ENCODE results near the gene PABPN1.

PABPN1 gene

DNA sequence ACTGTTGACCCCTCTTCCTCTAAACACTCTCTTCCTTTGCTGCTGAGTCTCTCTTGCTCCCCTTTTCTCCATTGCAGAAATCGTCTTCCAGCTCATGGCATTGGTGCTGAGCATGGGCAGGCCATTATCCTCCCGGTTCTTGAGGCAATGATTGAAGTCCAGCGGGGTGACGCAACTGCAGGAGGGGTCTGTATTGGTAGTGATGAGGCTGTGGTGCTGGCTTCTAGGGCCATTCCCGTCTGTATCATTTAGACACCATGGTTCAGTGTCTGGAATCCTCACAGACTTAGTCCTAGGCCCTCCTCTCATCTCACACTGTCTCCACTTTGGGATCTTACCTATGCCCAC is 32.1 kb downstream of the PABPN1 start:
- Mint-ChIP-seq H3K4me1 (ENCODE audit: low read depth) (no peaks in the 10 kb centered on the region), H3K27ac (no peak overlapping the region), H3K4me3 (no peak overlapping the region)

GRCh38 chr14:23354990-23355389 is 33.7 kb downstream of the PABPN1 start:
- intact Hi-C loops (cut with micrococcal nuclease), result no loop called here
- Mint-ChIP-seq H3K9me3 (no peaks in the 10 kb centered on the region), H3K27me3 (peaks cover 52% of the 10 kb centered on the region), H3K27ac (no peak overlapping the region), H3K36me3 (ENCODE audit: low read depth) (no peaks in the 10 kb centered on the region), H3K4me1 (ENCODE audit: low read depth) (no peaks in the 10 kb centered on the region), H3K4me3 (no peak overlapping the region)

More for the DNA sequence above, 32.1 kb downstream of the PABPN1 start:
- Mint-ChIP-seq H3K36me3 (ENCODE audit: low read depth) (no peaks in the 10 kb centered on the region), H3K27me3 (peaks cover 58% of the 10 kb centered on the region), H3K9me3 (no peaks in the 10 kb centered on the region)
- intact Hi-C loops (cut with micrococcal nuclease), result no loop called here

DNA sequence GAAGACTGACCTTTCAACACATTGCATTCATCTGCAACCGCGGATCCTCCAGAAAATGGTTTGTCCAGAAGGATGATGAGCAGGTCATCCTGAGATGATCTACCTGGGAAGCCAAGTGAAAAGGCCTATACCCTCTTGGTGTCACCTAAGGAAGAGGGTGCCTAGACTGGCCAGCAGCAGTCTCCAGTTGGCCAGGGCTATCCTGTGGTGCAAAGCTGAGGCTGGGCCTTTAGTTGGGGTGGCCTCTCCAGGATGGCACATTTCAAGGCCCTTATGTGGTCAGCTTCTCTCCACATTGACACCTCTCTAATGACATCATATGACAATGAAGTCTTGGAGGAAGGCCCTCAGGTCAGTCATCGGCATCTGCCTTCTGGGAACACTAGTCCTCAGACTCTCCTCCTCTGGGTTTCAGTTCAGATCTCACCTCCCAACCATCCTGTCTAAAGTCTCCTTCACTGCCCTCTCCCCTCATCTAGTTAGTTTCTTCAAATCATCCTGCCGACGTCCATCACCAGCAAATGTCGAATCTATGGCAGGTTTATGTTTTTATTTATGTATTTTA is 34.7 kb downstream of the PABPN1 start:
- Mint-ChIP-seq H3K9me3 (no peaks in the 10 kb centered on the region), H3K36me3 (ENCODE audit: low read depth) (no peaks in the 10 kb centered on the region), H3K4me1 (ENCODE audit: low read depth) (no peaks in the 10 kb centered on the region), H3K4me3 (no peak overlapping the region), H3K27me3 (peaks cover 42% of the 10 kb centered on the region), H3K27ac (no peak overlapping the region)
- intact Hi-C loops (cut with micrococcal nuclease), result no loop called here

DNA sequence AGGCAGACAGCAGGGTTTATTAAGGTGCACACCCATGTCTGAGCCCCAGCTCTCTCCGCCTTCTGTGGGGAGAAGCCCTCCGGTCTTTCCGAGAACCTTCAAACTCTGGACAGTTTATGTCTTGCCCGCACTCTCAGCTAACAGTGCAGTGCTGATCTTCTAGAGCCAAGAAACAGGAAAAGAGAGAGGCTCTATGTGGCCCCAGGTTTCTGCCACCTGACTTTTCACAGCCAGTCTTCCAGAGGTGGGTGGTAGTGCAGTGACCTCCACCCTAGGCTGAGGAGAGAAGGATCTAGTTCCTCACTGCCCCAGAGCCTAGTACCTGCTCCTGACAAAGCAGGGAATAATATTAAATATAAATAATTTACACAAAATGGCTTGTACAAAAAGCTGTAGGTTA is 35.4 kb downstream of the PABPN1 start:
- H3K27me3 Mint-ChIP-seq, result peaks cover 35% of the 10 kb centered on the region
- H3K27ac Mint-ChIP-seq, result no peak overlapping the region
- H3K4me3 Mint-ChIP-seq, result no peak overlapping the region
- H3K4me1 Mint-ChIP-seq (ENCODE audit: low read depth), result no peaks in the 10 kb centered on the region
- no peaks in the 10 kb centered on the region for H3K9me3 Mint-ChIP-seq
- intact Hi-C loops (cut with micrococcal nuclease), result no loop called here
- no peaks in the 10 kb centered on the region for H3K36me3 Mint-ChIP-seq (ENCODE audit: low read depth)

DNA sequence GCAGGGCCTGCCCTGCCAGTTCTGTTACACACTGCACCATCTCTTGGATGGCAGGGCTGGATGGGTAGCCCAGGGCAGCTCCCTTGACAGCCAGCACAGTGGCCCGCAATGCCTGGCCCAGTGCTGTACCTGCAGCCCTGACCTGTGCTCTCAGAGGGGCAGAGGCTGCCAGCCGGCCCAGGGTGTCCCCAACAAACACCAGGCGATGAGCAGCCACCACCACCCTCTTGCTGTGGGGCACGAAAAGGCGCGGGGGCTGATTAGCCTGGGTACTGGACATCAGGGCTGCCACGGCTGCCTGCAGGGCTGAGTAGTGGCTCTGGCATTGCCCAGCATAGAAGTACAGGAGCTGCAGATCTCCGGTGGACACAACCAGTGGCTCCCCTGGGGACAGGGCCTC is 36.0 kb downstream of the PABPN1 start:
- peaks cover 31% of the 10 kb centered on the region for H3K27me3 Mint-ChIP-seq
- H3K36me3 Mint-ChIP-seq (ENCODE audit: low read depth), result no peaks in the 10 kb centered on the region
- H3K9me3 Mint-ChIP-seq, result no peaks in the 10 kb centered on the region
- intact Hi-C loops (cut with micrococcal nuclease), result no loop called here
- no peak overlapping the region for H3K27ac Mint-ChIP-seq
- H3K4me1 Mint-ChIP-seq (ENCODE audit: low read depth), result no peaks in the 10 kb centered on the region
- no peak overlapping the region for H3K4me3 Mint-ChIP-seq

DNA sequence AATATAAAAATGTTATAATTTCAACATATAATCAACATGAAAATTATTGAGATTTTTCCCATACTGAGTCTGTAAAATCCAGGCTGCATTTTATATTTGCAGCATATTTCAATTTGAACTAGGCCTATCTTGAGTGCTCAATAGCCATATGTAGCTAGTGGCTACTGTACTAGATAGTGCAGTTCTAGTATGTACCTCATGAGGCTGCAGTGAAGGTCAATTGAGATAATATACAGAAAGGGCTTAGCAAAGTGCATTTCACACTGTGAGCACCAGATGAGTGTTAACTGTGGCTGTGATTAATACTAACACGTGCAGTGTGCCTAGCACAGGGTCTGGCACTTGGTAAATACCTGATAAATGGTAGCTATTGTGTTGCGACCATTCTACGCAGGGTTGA is 36.8 kb downstream of the PABPN1 start:
- H3K9me3 Mint-ChIP-seq, result no peaks in the 10 kb centered on the region
- peaks cover 28% of the 10 kb centered on the region for H3K27me3 Mint-ChIP-seq
- intact Hi-C loops (cut with micrococcal nuclease), result no loop called here
- no peak overlapping the region for H3K4me3 Mint-ChIP-seq
- H3K27ac Mint-ChIP-seq, result no peak overlapping the region
- no peaks in the 10 kb centered on the region for H3K36me3 Mint-ChIP-seq (ENCODE audit: low read depth)
- no peaks in the 10 kb centered on the region for H3K4me1 Mint-ChIP-seq (ENCODE audit: low read depth)

DNA sequence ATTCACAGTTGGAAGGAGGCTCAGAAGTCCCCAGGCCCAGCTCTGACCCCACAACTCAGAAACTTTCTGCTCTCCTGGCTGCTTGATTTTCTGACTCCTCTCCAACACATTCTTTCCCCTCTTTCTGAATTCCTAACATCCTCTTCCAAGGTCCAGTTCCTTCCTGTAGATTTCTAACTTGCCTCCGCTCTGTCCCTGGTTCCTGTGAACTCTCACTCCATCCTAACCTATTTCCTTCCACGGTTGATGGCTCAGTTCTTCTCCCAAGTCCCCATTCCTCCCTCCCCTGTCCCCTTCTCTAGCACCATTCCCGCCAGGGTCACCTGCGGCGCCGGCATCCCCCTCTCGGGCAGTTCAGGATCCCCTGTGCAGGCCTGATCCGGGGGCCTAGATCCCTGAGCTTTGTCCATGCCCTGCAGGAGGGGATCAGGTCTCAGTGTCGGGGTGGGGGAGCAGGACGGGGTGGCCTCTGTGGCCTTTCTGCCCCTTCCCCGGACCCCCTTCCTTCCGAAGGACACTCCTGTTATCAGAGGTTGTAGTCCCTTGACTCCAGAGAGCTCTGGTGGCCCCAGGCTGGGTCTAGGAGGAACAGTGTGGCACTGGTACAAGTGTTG is 37.4 kb downstream of the PABPN1 start:
- H3K9me3 Mint-ChIP-seq, result no peaks in the 10 kb centered on the region
- intact Hi-C loops (cut with micrococcal nuclease), result no loop called here
- no peak overlapping the region for H3K27ac Mint-ChIP-seq
- H3K27me3 Mint-ChIP-seq, result peaks cover 27% of the 10 kb centered on the region
- H3K4me1 Mint-ChIP-seq (ENCODE audit: low read depth), result no peaks in the 10 kb centered on the region
- H3K36me3 Mint-ChIP-seq (ENCODE audit: low read depth), result no peaks in the 10 kb centered on the region
- no peak overlapping the region for H3K4me3 Mint-ChIP-seq

GRCh38 chr14:23359167-23359626 is 37.9 kb downstream of the PABPN1 start:
- intact Hi-C loops (cut with micrococcal nuclease), result no loop called here
- no peak overlapping the region for H3K27ac Mint-ChIP-seq
- H3K4me1 Mint-ChIP-seq (ENCODE audit: low read depth), result no peaks in the 10 kb centered on the region
- H3K4me3 Mint-ChIP-seq, result no peak overlapping the region
- peaks cover 27% of the 10 kb centered on the region for H3K27me3 Mint-ChIP-seq
- no peaks in the 10 kb centered on the region for H3K36me3 Mint-ChIP-seq (ENCODE audit: low read depth)
- no peaks in the 10 kb centered on the region for H3K9me3 Mint-ChIP-seq

- intact Hi-C loops (cut with micrococcal nuclease), result no loop called here
- Mint-ChIP-seq H3K27ac (no peak overlapping the region), H3K36me3 (ENCODE audit: low read depth) (no peaks in the 10 kb centered on the region), H3K27me3 (peaks cover 29% of the 10 kb centered on the region), H3K4me3 (no peak overlapping the region), H3K4me1 (ENCODE audit: low read depth) (no peaks in the 10 kb centered on the region), H3K9me3 (no peaks in the 10 kb centered on the region)
Observed at GRCh38 chr14:23359722-23360447, 38.6 kb downstream of the PABPN1 start.

GRCh38 chr14:23360496-23360895 is 39.2 kb downstream of the PABPN1 start:
- Mint-ChIP-seq H3K9me3 (no peaks in the 10 kb centered on the region), H3K4me3 (no peak overlapping the region), H3K27ac (no peak overlapping the region), H3K4me1 (ENCODE audit: low read depth) (no peaks in the 10 kb centered on the region), H3K36me3 (ENCODE audit: low read depth) (no peaks in the 10 kb centered on the region), H3K27me3 (peaks cover 30% of the 10 kb centered on the region)
- intact Hi-C loops (cut with micrococcal nuclease), result no loop called here

DNA sequence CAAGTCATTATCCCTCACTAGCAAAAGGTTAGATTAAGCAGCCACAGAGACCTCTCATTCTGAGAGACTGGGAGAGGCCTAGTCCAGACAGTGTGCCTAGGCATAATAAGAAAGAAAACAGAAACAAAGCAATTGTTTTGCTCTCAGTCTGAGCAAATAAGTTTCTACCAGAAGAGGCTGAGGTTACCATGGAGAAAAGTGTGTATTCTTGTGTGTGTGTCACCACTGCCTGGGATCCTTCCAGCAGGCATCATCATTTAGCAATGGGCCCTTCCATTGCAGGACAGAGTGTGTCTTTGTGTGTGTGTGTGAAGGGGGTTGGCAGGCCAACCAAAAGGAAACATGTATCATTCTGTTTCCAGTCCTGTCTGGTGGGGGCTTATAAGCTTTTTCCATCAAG is 40.1 kb downstream of the PABPN1 start:
- Mint-ChIP-seq H3K36me3 (ENCODE audit: low read depth) (no peaks in the 10 kb centered on the region), H3K27ac (no peak overlapping the region), H3K9me3 (no peaks in the 10 kb centered on the region), H3K27me3 (peaks cover 32% of the 10 kb centered on the region), H3K4me1 (ENCODE audit: low read depth) (no peaks in the 10 kb centered on the region), H3K4me3 (no peak overlapping the region)
- intact Hi-C loops (cut with micrococcal nuclease), result no loop called here

GRCh38 chr14:23361763-23362162 is 40.5 kb downstream of the PABPN1 start:
- intact Hi-C loops (cut with micrococcal nuclease), result no loop called here
- Mint-ChIP-seq H3K4me1 (ENCODE audit: low read depth) (no peaks in the 10 kb centered on the region), H3K27ac (no peak overlapping the region), H3K36me3 (ENCODE audit: low read depth) (no peaks in the 10 kb centered on the region), H3K27me3 (peaks cover 35% of the 10 kb centered on the region), H3K4me3 (no peak overlapping the region), H3K9me3 (no peaks in the 10 kb centered on the region)

- intact Hi-C loops (cut with micrococcal nuclease), result no loop called here
Observed at GRCh38 chr14:23362200-23362599, 40.9 kb downstream of the PABPN1 start.

GRCh38 chr14:23364164-23365035 is 43.1 kb downstream of the PABPN1 start:
- no peaks in the 10 kb centered on the region for H3K4me1 Mint-ChIP-seq (ENCODE audit: low read depth)
- intact Hi-C loops (cut with micrococcal nuclease), result no loop called here
- no peak overlapping the region for H3K4me3 Mint-ChIP-seq
- no peaks in the 10 kb centered on the region for H3K36me3 Mint-ChIP-seq (ENCODE audit: low read depth)
- H3K27me3 Mint-ChIP-seq, result peaks cover 56% of the 10 kb centered on the region
- no peak overlapping the region for H3K27ac Mint-ChIP-seq
- H3K9me3 Mint-ChIP-seq, result no peaks in the 10 kb centered on the region

More at GRCh38 chr14:23362200-23362599, 40.9 kb downstream of the PABPN1 start:
- no peaks in the 10 kb centered on the region for H3K9me3 Mint-ChIP-seq
- no peak overlapping the region for H3K4me3 Mint-ChIP-seq
- H3K4me1 Mint-ChIP-seq (ENCODE audit: low read depth), result no peaks in the 10 kb centered on the region
- H3K27me3 Mint-ChIP-seq, result peaks cover 38% of the 10 kb centered on the region
- H3K36me3 Mint-ChIP-seq (ENCODE audit: low read depth), result no peaks in the 10 kb centered on the region
- no peak overlapping the region for H3K27ac Mint-ChIP-seq
